Activated CD4-positive, alpha-beta memory T cell treated with anti-CD3 and anti-CD28 coated beads, Interleukin-2, amount 10 ng/mL, durations not matched to agents 7 days and 5 days (primary cell): Measurements from ENCODE around the gene SPCS3. TPM values are rescaled to one million over a fixed set of nuclear protein-coding genes. Genes with fewer than 3 reads are reported as not detected.
"Not testable (repeated sequence)": the region's sequence is repeated elsewhere in the genome, so short reads cannot be mapped to it uniquely, and the experiment has no call there.

ENCODE experiments used
- CTCF ChIA-PET: fragments of 350-600 bp; sonication (Branson Sonifier 250); formaldehyde crosslinking; loops from one replicate; lab custom pipeline; 2021; ENCODE audit warnings: antibody characterized with exemption, inconsistent platforms; lab: Charles Lee
- POLR2A ChIA-PET: fragments of 350-600 bp; sonication (Branson Sonifier 250); formaldehyde crosslinking; loops from one replicate; lab custom pipeline; 2021; ENCODE audit warnings: antibody characterized with exemption; lab: Charles Lee
- DNase-seq: peaks from one replicate; pipeline ENCODE4 v3.0.0-alpha.2; 2020
- H3K27ac Mint-ChIP-seq: one replicate; pipeline ENCODE4 v1.8.0; 2021; ENCODE audit warnings: mild to moderate bottlenecking, mixed read lengths
- H3K27me3 Mint-ChIP-seq: one replicate; pipeline ENCODE4 v1.8.0; 2021; ENCODE audit warnings: mixed read lengths
- H3K36me3 Mint-ChIP-seq: one replicate; pipeline ENCODE4 v1.8.0; 2021; ENCODE audit warnings: low read depth, mixed read lengths
- H3K4me1 Mint-ChIP-seq: one replicate; pipeline ENCODE4 v1.8.0; 2021; ENCODE audit warnings: mixed read lengths
- H3K4me3 Mint-ChIP-seq: one replicate; pipeline ENCODE4 v1.8.0; 2021; ENCODE audit warnings: mild to moderate bottlenecking, mixed read lengths
- H3K9me3 Mint-ChIP-seq: one replicate; pipeline ENCODE4 v1.8.0; 2021; ENCODE audit warnings: mixed read lengths
- total RNA-seq, 2 experiments: library from RNA; stranded (reverse); gene quantifications; one replicate each; pipeline ENCODE4 v1.2.3, GENCODE V29; 2021

Gene SPCS3
- total RNA-seq, 2 experiments from 2014 or later, result 215 to 233 TPM

- Mint-ChIP-seq H3K9me3 (peaks cover 7% of the 10 kb centered on the region), H3K27ac (no peak overlapping the region), H3K4me3 (no peak overlapping the region), H3K36me3 (peaks cover 13% of the 10 kb centered on the region), H3K27me3 (no peaks in the 10 kb centered on the region), H3K4me1 (no peaks in the 10 kb centered on the region)
- ChIA-PET POLR2A (interaction anchor here (2.3 kb wide), 1 partner anchor 9 kb away, joined by 7 read pairs; no protein-coding TSS in a partner anchor), CTCF (interaction anchor here (0.6 to 2.2 kb wide), 8 partner anchors 10 to 1037 kb away, joined by 3 to 11 read pairs (median 4); no protein-coding TSS in a partner anchor)
- no peak for DNase-seq
Measured at GRCh38 chr4:176339936-176340761, 20.4 kb downstream of the SPCS3 start.

GRCh38 chr4:176340871-176341685, 21.3 kb downstream of the SPCS3 start:
- no peaks in the 10 kb centered on the region for H3K27me3 Mint-ChIP-seq
- POLR2A ChIA-PET, result interaction anchor here (2.3 kb wide), 1 partner anchor 10 kb away, joined by 7 read pairs; no protein-coding TSS in a partner anchor
- no peak overlapping the region for H3K27ac Mint-ChIP-seq
- H3K36me3 Mint-ChIP-seq, result peaks cover 11% of the 10 kb centered on the region
- peaks cover 7% of the 10 kb centered on the region for H3K9me3 Mint-ChIP-seq
- CTCF ChIA-PET, result interaction anchor here (0.6 to 2.2 kb wide), 11 partner anchors 9 to 1036 kb away, joined by 3 to 11 read pairs (median 3); no protein-coding TSS in a partner anchor
- H3K4me1 Mint-ChIP-seq, result no peaks in the 10 kb centered on the region
- DNase-seq, result no peak
- no peak overlapping the region for H3K4me3 Mint-ChIP-seq

GRCh38 chr4:176342384-176342783, 22.6 kb downstream of the SPCS3 start:
- POLR2A ChIA-PET, result interaction anchor here (2.3 kb wide), 1 partner anchor 11 kb away, joined by 7 read pairs; no protein-coding TSS in a partner anchor
- Mint-ChIP-seq H3K9me3 (peaks cover 7% of the 10 kb centered on the region), H3K4me1 (no peaks in the 10 kb centered on the region), H3K27ac (no peak overlapping the region), H3K27me3 (no peaks in the 10 kb centered on the region), H3K36me3 (peaks cover 7% of the 10 kb centered on the region), H3K4me3 (no peak overlapping the region)
- CTCF ChIA-PET, result interaction anchor here (0.6 to 2.2 kb wide), 4 partner anchors 10 to 395 kb away, joined by 3 to 6 read pairs (median 4); no protein-coding TSS in a partner anchor
- DNase-seq, result no peak

- DNase-seq, result no peak
- no peaks in the 10 kb centered on the region for H3K27me3 Mint-ChIP-seq
- peaks cover 7% of the 10 kb centered on the region for H3K9me3 Mint-ChIP-seq
- H3K36me3 Mint-ChIP-seq, result peaks cover 7% of the 10 kb centered on the region
- POLR2A ChIA-PET, result no interaction called here
- no peaks in the 10 kb centered on the region for H3K4me1 Mint-ChIP-seq
- CTCF ChIA-PET, result interaction anchor here (1.5 kb wide), 1 partner anchor 193 kb away, joined by 3 read pairs; no protein-coding TSS in a partner anchor
- no peak overlapping the region for H3K27ac Mint-ChIP-seq
- H3K4me3 Mint-ChIP-seq, result no peak overlapping the region
Measured at GRCh38 chr4:176343286-176343685, 23.5 kb downstream of the SPCS3 start.

GRCh38 chr4:176345346-176345745, 25.6 kb downstream of the SPCS3 start:
- H3K4me3 Mint-ChIP-seq, H3K4me1 Mint-ChIP-seq, H3K9me3 Mint-ChIP-seq, H3K27ac Mint-ChIP-seq, H3K27me3 Mint-ChIP-seq, H3K36me3 Mint-ChIP-seq, DNase-seq, CTCF ChIA-PET, POLR2A ChIA-PET: not testable (repeated sequence)

GRCh38 chr4:176346836-176347235, 27.1 kb downstream of the SPCS3 start:
- H3K27me3 Mint-ChIP-seq, H3K27ac Mint-ChIP-seq, POLR2A ChIA-PET, DNase-seq, H3K36me3 Mint-ChIP-seq, H3K4me1 Mint-ChIP-seq, H3K9me3 Mint-ChIP-seq, CTCF ChIA-PET, H3K4me3 Mint-ChIP-seq: not testable (repeated sequence)

- Mint-ChIP-seq H3K9me3 (peaks cover 2% of the 10 kb centered on the region), H3K4me3 (no peak overlapping the region), H3K27me3 (no peaks in the 10 kb centered on the region), H3K36me3 (no peaks in the 10 kb centered on the region), H3K4me1 (no peaks in the 10 kb centered on the region), H3K27ac (no peak overlapping the region)
- POLR2A ChIA-PET, result no interaction called here
- CTCF ChIA-PET, result no interaction called here
- no peak for DNase-seq
Measured at GRCh38 chr4:176350671-176351070, 30.9 kb downstream of the SPCS3 start.

- Mint-ChIP-seq H3K4me3 (no peak overlapping the region), H3K27ac (no peak overlapping the region), H3K9me3 (peaks cover 2% of the 10 kb centered on the region), H3K4me1 (peaks cover 5% of the 10 kb centered on the region), H3K27me3 (no peaks in the 10 kb centered on the region), H3K36me3 (no peaks in the 10 kb centered on the region)
- POLR2A ChIA-PET, result no interaction called here
- DNase-seq, result no peak
- CTCF ChIA-PET, result no interaction called here
Measured at GRCh38 chr4:176354884-176355283, 35.1 kb downstream of the SPCS3 start.

- no peak for DNase-seq
- Mint-ChIP-seq H3K9me3 (peaks cover 2% of the 10 kb centered on the region), H3K4me3 (no peak overlapping the region), H3K4me1 (peaks cover 5% of the 10 kb centered on the region), H3K36me3 (no peaks in the 10 kb centered on the region), H3K27ac (no peak overlapping the region), H3K27me3 (no peaks in the 10 kb centered on the region)
- CTCF ChIA-PET, result no interaction called here
- POLR2A ChIA-PET, result no interaction called here
Measured at GRCh38 chr4:176357359-176358082, 37.8 kb downstream of the SPCS3 start.

GRCh38 chr4:176358083-176358469, 38.3 kb downstream of the SPCS3 start:
- CTCF ChIA-PET, result no interaction called here
- Mint-ChIP-seq H3K9me3 (peaks cover 2% of the 10 kb centered on the region), H3K27me3 (no peaks in the 10 kb centered on the region), H3K4me1 (peaks cover 5% of the 10 kb centered on the region), H3K36me3 (no peaks in the 10 kb centered on the region), H3K27ac (no peak overlapping the region), H3K4me3 (no peak overlapping the region)
- POLR2A ChIA-PET, result no interaction called here
- DNase-seq, result no peak

GRCh38 chr4:176359590-176359989, 39.8 kb downstream of the SPCS3 start:
- no peaks in the 10 kb centered on the region for H3K27me3 Mint-ChIP-seq
- peaks cover 5% of the 10 kb centered on the region for H3K4me1 Mint-ChIP-seq
- POLR2A ChIA-PET, result no interaction called here
- H3K4me3 Mint-ChIP-seq, result no peak overlapping the region
- no peaks in the 10 kb centered on the region for H3K9me3 Mint-ChIP-seq
- no peak for DNase-seq
- no peaks in the 10 kb centered on the region for H3K36me3 Mint-ChIP-seq
- CTCF ChIA-PET, result no interaction called here
- H3K27ac Mint-ChIP-seq, result no peak overlapping the region

- Mint-ChIP-seq H3K27ac (no peak overlapping the region), H3K4me1 (peaks cover 5% of the 10 kb centered on the region), H3K36me3 (no peaks in the 10 kb centered on the region), H3K27me3 (no peaks in the 10 kb centered on the region), H3K9me3 (no peaks in the 10 kb centered on the region), H3K4me3 (no peak overlapping the region)
- ChIA-PET CTCF (no interaction called here), POLR2A (no interaction called here)
- DNase-seq, result no peak
Measured at GRCh38 chr4:176360446-176360845, 40.7 kb downstream of the SPCS3 start.
